Tibial nerve (tissue), 4 donors: ENCODE data around the gene TOP2A. TPM values are rescaled to one million over a fixed set of nuclear protein-coding genes. Genes with fewer than 3 reads are reported as not detected.
A peak's percentile ranks its signal among the peaks of the same experiment; 100 is the strongest.

ENCODE experiments used
- DNase-seq, 2 donors: peaks; one replicate each; pipeline ENCODE4 v3.0.0-alpha.2; 2019; ENCODE audit warnings: low spot score in 2 of 2
- H3K27ac ChIP-seq, 4 donors: fragments of 200-600 bp; sonication (generic) in 3 of 4; one replicate each; pipeline ENCODE4 v1.5.1; 2017 to 2019; ENCODE audit warnings: mild to moderate bottlenecking in 1 of 4
- H3K27me3 ChIP-seq, 2 donors: fragments of 200-600 bp; sonication (generic) in 1 of 2; one replicate each; pipeline versions ENCODE4 v1.5.1 to v1.6.0; 2017 to 2019
- H3K36me3 ChIP-seq, 3 donors: fragments of 200-600 bp; sonication (generic); one replicate each; pipeline ENCODE4 v1.5.1; 2018 to 2019
- H3K4me1 ChIP-seq, 4 donors: fragments of 200-600 bp; sonication (generic) in 3 of 4; one replicate each; pipeline ENCODE4 v1.5.1; 2017 to 2019
- H3K4me3 ChIP-seq, 4 donors: fragments of 200-600 bp; sonication (generic) in 3 of 4; one replicate each; pipeline ENCODE4 v1.5.1; 2017 to 2019; ENCODE audit warnings: mild to moderate bottlenecking in 1 of 4, moderate library complexity in 1 of 4
- H3K9me3 ChIP-seq, 4 donors: fragments of 200-600 bp; sonication (generic) in 3 of 4; one replicate each; pipeline ENCODE4 v1.5.1; 2017 to 2019
- CTCF ChIP-seq, 5 experiments: fragments of 200-600 bp in 3 of 5; fragments of 450-650 bp in 2 of 5; sonication (generic) in 3 of 5; IDR thresholded peaks; one replicate each; pipeline ENCODE4 v1.5.1; 2016 to 2019; ENCODE audit warnings: antibody characterized with exemption in 5 of 5, mild to moderate bottlenecking in 3 of 5, moderate library complexity in 2 of 5
- EP300 ChIP-seq, 2 donors: sonication (generic); formaldehyde crosslinking; IDR thresholded peaks; one replicate each; pipeline ENCODE4 v1.6.1; 2017; ENCODE audit warnings: antibody characterized with exemption in 2 of 2, mild to moderate bottlenecking in 1 of 2
- POLR2A ChIP-seq, 2 donors: fragments of 450-650 bp; IDR thresholded peaks; one replicate each; pipeline ENCODE4 v1.6.1; 2017; ENCODE audit warnings: antibody characterized with exemption in 2 of 2, mild to moderate bottlenecking in 2 of 2, moderate library complexity in 2 of 2
- WGBS, 2 donors: methylation state at CpG; one replicate each; pipeline ENCODE4 v1.1.5; 2018; 5-methylcytosine and 5-hydroxymethylcytosine counted together
- total RNA-seq, 4 donors: library from RNA; depleted of rRNA; stranded (reverse); fragments of >200 nt; gene quantifications; one replicate each; pipeline ENCODE4 v1.1.0, GENCODE V29; 2016

TOP2A gene
- total RNA-seq, 4 donors from 2014 or later: 0.21 to 7.1 (median 2.6) TPM

- Histone ChIP-seq H3K27ac (peak overlapping the region; percentile 94 to 98 (median 96)), H3K4me1 (peaks cover 0 to 82% (median 59%) of the 10 kb centered on the region in 4 donors), H3K36me3 (no peaks in the 10 kb centered on the region), H3K4me3 (peak overlapping the region; percentile 79 to 95 (median 84)), H3K27me3 (no peaks in the 10 kb centered on the region), H3K9me3 (no peaks in the 10 kb centered on the region)
- no peak for TF ChIP-seq EP300 (IDR thresholded peaks at IDR 0.05)
- no peak for TF ChIP-seq POLR2A (IDR thresholded peaks at IDR 0.05)
- TF ChIP-seq CTCF (IDR thresholded peaks at IDR 0.05): no peak
- DNase-seq: no peak
- 3 to 6% methylated on average over 29 to 35 of the region's 38 CpGs for WGBS, 2 donors
Observed at GRCh38 chr17:40342504-40343218, 75.0 kb downstream of the TOP2A start.

- DNase-seq: peak; percentile 69 to 77
- TF ChIP-seq EP300 (IDR thresholded peaks at IDR 0.05) (peak in 1 of 2 donors; percentile 33), POLR2A (IDR thresholded peaks at IDR 0.05) (peak in 1 of 2 donors; percentile 23), CTCF (IDR thresholded peaks at IDR 0.05) (no peak)
- H3K27me3 ChIP-seq: no peaks in the 10 kb centered on the region
- H3K36me3 ChIP-seq: no peaks in the 10 kb centered on the region
- H3K4me1 ChIP-seq: peaks cover 0 to 82% (median 59%) of the 10 kb centered on the region in 4 donors
- H3K27ac ChIP-seq: peak overlapping the region; percentile 94 to 98 (median 96)
- WGBS, 2 donors: 1 to 2% methylated on average over 24 to 39 of the region's 55 CpGs
- H3K4me3 ChIP-seq: peak overlapping the region; percentile 79 to 95 (median 84)
- H3K9me3 ChIP-seq: no peaks in the 10 kb centered on the region
Observed at GRCh38 chr17:40341808-40342503, 75.7 kb downstream of the TOP2A start.

- Histone ChIP-seq H3K27me3 (no peaks in the 10 kb centered on the region), H3K9me3 (no peaks in the 10 kb centered on the region), H3K27ac (peak overlapping the region; percentile 94 to 98 (median 96)), H3K4me3 (peak overlapping the region; percentile 79 to 95 (median 84)), H3K4me1 (peaks cover 0 to 82% (median 54%) of the 10 kb centered on the region in 4 donors), H3K36me3 (no peaks in the 10 kb centered on the region)
- WGBS, 2 donors: 1% methylated on average over 31 to 44 of the region's 55 CpGs
- peak; percentile 84 to 85 for DNase-seq
- TF ChIP-seq POLR2A (IDR thresholded peaks at IDR 0.05) (peak; percentile 72 to 75), CTCF (IDR thresholded peaks at IDR 0.05) (peak in 3 of 5 experiments; percentile 30 to 37 (median 31)), EP300 (IDR thresholded peaks at IDR 0.05) (peak; percentile 81 to 89)
Observed at GRCh38 chr17:40340880-40341807, 76.6 kb downstream of the TOP2A start.

- H3K27ac ChIP-seq: peak overlapping the region in 3 of 4 donors; percentile 96 to 98 (median 96)
- H3K4me1 ChIP-seq: peaks cover 0 to 82% (median 58%) of the 10 kb centered on the region in 4 donors
- H3K4me3 ChIP-seq: peak overlapping the region in 1 of 4 donors; percentile 79
- H3K9me3 ChIP-seq: no peaks in the 10 kb centered on the region
- 93 to 96% methylated on average over 1 of the region's 1 CpG for whole genome bisulfite sequencing, 2 donors
- H3K27me3 ChIP-seq: no peaks in the 10 kb centered on the region
- TF ChIP-seq EP300 (IDR thresholded peaks at IDR 0.05): no peak
- TF ChIP-seq POLR2A (IDR thresholded peaks at IDR 0.05): no peak
- H3K36me3 ChIP-seq: no peaks in the 10 kb centered on the region
- no peak for DNase-seq
Observed at GRCh38 chr17:40340327-40340726, 77.4 kb downstream of the TOP2A start.
